GM13977 (cell line): ENCODE data around the gene MAP1S.

Source experiments
- DNase-seq: peaks from one replicate; pipeline ENCODE4 v3.0.0; 2012; ENCODE audit warnings: low spot score
- CTCF ChIP-seq: IDR thresholded peaks from 2 replicates; pipeline ENCODE4 v1.5.1; 2012; ENCODE audit warnings: mild to moderate bottlenecking, control low read depth; ENCODE audit not compliant: insufficient read depth; ENCODE audit errors: extremely low read depth, missing control alignments
- in situ Hi-C: fragments of 300-500 bp; cut with MboI; formaldehyde crosslinking; loops from one replicate; pipeline ENCODE4 v1.12.0; 2022; ENCODE audit warnings: low sequenced_read_pairs, low pct_unique_long_range_greater_than_20kb, mixed read lengths, inconsistent platforms; ENCODE audit not compliant: unreplicated experiment

The MAP1S gene

GRCh38 chr19:17679526-17680229 lies 39.6 kb upstream of the MAP1S start:
- DNase-seq = peak; percentile 15
- in situ Hi-C loops = no loop called here
- no peak for TF ChIP-seq CTCF

GRCh38 chr19:17680230-17680722 lies 39.0 kb upstream of the MAP1S start:
- DNase-seq = peak; percentile 89
- TF ChIP-seq CTCF = no peak

GRCh38 chr19:17681505-17682125 lies 37.7 kb upstream of the MAP1S start:
- DNase-seq = peak; percentile 70
- in situ Hi-C loops = no loop called here
- TF ChIP-seq CTCF = no peak

More at GRCh38 chr19:17680230-17680722, 39.0 kb upstream of the MAP1S start:
- in situ Hi-C loops = no loop called here

- no peak for DNase-seq
- TF ChIP-seq CTCF = no peak
- in situ Hi-C loops = no loop called here
These were observed 37.0 kb upstream of the MAP1S start for GRCh38 chr19:17682273-17682672.

- TF ChIP-seq CTCF = no peak
- no peak for DNase-seq
- in situ Hi-C loops = no loop called here
These were observed 36.2 kb upstream of the MAP1S start for GRCh38 chr19:17683078-17683477.

- no peak for DNase-seq
- in situ Hi-C loops = no loop called here
These were observed 35.0 kb upstream of the MAP1S start for GRCh38 chr19:17684256-17684655.

More at GRCh38 chr19:17684256-17684655, 35.0 kb upstream of the MAP1S start:
- TF ChIP-seq CTCF = no peak
